ENCODE measurements around the gene PTPRM.

GRCh38 chr18:8020132-8020846 lies 453.2 kb downstream of the PTPRM start:
- no peak for TF ChIP-seq MAFK (IDR thresholded peaks at IDR 0.05; ENCODE audit: low read depth, low read length)
- TF ChIP-seq, protein P1, sequence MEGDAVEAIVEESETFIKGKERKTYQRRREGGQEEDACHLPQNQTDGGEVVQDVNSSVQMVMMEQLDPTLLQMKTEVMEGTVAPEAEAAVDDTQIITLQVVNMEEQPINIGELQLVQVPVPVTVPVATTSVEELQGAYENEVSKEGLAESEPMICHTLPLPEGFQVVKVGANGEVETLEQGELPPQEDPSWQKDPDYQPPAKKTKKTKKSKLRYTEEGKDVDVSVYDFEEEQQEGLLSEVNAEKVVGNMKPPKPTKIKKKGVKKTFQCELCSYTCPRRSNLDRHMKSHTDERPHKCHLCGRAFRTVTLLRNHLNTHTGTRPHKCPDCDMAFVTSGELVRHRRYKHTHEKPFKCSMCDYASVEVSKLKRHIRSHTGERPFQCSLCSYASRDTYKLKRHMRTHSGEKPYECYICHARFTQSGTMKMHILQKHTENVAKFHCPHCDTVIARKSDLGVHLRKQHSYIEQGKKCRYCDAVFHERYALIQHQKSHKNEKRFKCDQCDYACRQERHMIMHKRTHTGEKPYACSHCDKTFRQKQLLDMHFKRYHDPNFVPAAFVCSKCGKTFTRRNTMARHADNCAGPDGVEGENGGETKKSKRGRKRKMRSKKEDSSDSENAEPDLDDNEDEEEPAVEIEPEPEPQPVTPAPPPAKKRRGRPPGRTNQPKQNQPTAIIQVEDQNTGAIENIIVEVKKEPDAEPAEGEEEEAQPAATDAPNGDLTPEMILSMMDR (IDR thresholded peaks at IDR 0.05; ENCODE audit: control extremely low read depth in 1 of 3, insufficient read depth in 1 of 3, low read depth in 1 of 3, low read length in 3 of 3) = no peak
- no peak for TF ChIP-seq POLR2AphosphoS5 (IDR thresholded peaks at IDR 0.05; ENCODE audit: low read depth, low read length)
- TF ChIP-seq CHD2 (IDR thresholded peaks at IDR 0.05; ENCODE audit: low read length) = no peak
- no peak for TF ChIP-seq ATF2 (IDR thresholded peaks at IDR 0.05; ENCODE audit: low read length)
- TF ChIP-seq POLR2A (IDR thresholded peaks at IDR 0.05; ENCODE audit: control extremely low read depth in 1 of 2, low read depth in 2 of 2, low read length in 2 of 2) = no peak
- TF ChIP-seq TCF12 (IDR thresholded peaks at IDR 0.05; ENCODE audit: low read depth, low read length) = no peak
